Prostate gland (tissue), 2 donors: Measurements from ENCODE around the gene ADD3.
"Not testable (repeated sequence)": the region's sequence is repeated elsewhere in the genome, so short reads cannot be mapped to it uniquely, and the experiment has no call there.

Experiments
- POLR2A ChIP-seq: fragments of 450-650 bp; IDR thresholded peaks from one replicate; pipeline ENCODE4 v1.6.1; 2016; ENCODE audit warnings: antibody characterized with exemption, mild to moderate bottlenecking
- POLR2AphosphoS5 ChIP-seq: sonication (generic); formaldehyde crosslinking; IDR thresholded peaks from one replicate; pipeline ENCODE4 v1.6.1; 2017; ENCODE audit warnings: antibody characterized with exemption
- TF ChIP-seq, protein P1 (sequence below), 4 experiments: fragments of 200-600 bp in 2 of 4; fragments of 450-650 bp in 2 of 4; sonication (generic) in 2 of 4; IDR thresholded peaks; 1 replicate in 3 of 4; 2 replicates in 1 of 4; pipeline ENCODE4 v1.5.1; 2016 to 2019; ENCODE audit warnings: antibody characterized with exemption in 4 of 4, mild to moderate bottlenecking in 2 of 4, moderate library complexity in 2 of 4

DNA sequence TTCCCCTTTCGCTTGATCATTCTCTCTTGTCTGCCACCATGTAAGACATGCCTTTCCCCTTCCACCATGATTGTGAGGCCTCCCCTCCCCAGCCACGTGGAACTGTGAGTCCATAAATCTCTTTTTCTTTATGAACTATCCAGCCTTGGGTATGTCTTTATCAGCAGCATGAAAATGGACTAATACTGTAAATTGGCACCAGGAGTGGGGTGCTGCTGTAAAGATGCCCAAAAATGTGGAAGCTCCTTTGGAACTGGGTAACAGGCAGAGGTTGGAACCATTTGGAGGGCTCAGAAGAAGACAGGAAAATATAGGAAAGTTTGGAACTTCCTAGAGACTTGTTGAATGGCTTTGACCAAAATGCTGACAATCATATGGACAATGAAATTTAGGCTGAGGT, 40.4 kb downstream of the ADD3 start:
- not testable (repeated sequence) for TF ChIP-seq POLR2A, POLR2AphosphoS5
- TF ChIP-seq, protein P1, sequence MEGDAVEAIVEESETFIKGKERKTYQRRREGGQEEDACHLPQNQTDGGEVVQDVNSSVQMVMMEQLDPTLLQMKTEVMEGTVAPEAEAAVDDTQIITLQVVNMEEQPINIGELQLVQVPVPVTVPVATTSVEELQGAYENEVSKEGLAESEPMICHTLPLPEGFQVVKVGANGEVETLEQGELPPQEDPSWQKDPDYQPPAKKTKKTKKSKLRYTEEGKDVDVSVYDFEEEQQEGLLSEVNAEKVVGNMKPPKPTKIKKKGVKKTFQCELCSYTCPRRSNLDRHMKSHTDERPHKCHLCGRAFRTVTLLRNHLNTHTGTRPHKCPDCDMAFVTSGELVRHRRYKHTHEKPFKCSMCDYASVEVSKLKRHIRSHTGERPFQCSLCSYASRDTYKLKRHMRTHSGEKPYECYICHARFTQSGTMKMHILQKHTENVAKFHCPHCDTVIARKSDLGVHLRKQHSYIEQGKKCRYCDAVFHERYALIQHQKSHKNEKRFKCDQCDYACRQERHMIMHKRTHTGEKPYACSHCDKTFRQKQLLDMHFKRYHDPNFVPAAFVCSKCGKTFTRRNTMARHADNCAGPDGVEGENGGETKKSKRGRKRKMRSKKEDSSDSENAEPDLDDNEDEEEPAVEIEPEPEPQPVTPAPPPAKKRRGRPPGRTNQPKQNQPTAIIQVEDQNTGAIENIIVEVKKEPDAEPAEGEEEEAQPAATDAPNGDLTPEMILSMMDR (IDR thresholded peaks at IDR 0.05) = not testable (repeated sequence)
